SK-N-MC (cell line): ENCODE measurements around the gene PDCD1LG2.

ENCODE experiments used
- DNase-seq: peaks from one replicate; pipeline ENCODE4 v3.0.0-alpha.2; 2011; ENCODE audit warnings: low read depth, low spot score
- H3K27ac ChIP-seq: fragments of 200-600 bp; sonication (generic); 2 replicates; pipeline ENCODE4 v1.5.1; 2016; ENCODE audit warnings: mixed run types
- H3K36me3 ChIP-seq: fragments of 200-600 bp; sonication (generic); 2 replicates; pipeline ENCODE4 v1.6.1; 2017; ENCODE audit warnings: antibody characterized with exemption, low read length, mixed read lengths; ENCODE audit not compliant: insufficient read depth
- H3K4me3 ChIP-seq: fragments of 200-600 bp; sonication (generic); 2 replicates; pipeline ENCODE4 v1.5.1; 2016
- H3K9ac ChIP-seq: fragments of 200-600 bp; sonication (generic); 2 replicates; pipeline ENCODE4 v1.8.0; 2017; ENCODE audit warnings: mixed run types, mixed read lengths; ENCODE audit not compliant: insufficient read length
- H3K9me3 ChIP-seq: fragments of 200-600 bp; sonication (generic); 2 replicates; pipeline ENCODE4 v1.6.1; 2017; ENCODE audit warnings: low read depth, mild to moderate bottlenecking, antibody characterized with exemption, low read length, moderate library complexity, mixed read lengths
- EZH2 ChIP-seq: fragments of 200-600 bp; sonication (generic); IDR thresholded peaks from one replicate; pipeline ENCODE4 v1.6.1; 2017; ENCODE audit warnings: antibody characterized with exemption
- FOXP2 ChIP-seq: optimal IDR thresholded peaks from 2 replicates; pipeline ENCODE3; 2011; ENCODE audit warnings: mild to moderate bottlenecking, moderate library complexity; ENCODE audit not compliant: insufficient read depth; ENCODE audit errors: extremely low read length, control extremely low read depth
- POLR2AphosphoS5 ChIP-seq: IDR thresholded peaks from 2 replicates; pipeline ENCODE4 v1.6.1; 2012; ENCODE audit warnings: mild to moderate bottlenecking, low read depth, low read length, borderline replicate concordance

Gene PDCD1LG2

DNA sequence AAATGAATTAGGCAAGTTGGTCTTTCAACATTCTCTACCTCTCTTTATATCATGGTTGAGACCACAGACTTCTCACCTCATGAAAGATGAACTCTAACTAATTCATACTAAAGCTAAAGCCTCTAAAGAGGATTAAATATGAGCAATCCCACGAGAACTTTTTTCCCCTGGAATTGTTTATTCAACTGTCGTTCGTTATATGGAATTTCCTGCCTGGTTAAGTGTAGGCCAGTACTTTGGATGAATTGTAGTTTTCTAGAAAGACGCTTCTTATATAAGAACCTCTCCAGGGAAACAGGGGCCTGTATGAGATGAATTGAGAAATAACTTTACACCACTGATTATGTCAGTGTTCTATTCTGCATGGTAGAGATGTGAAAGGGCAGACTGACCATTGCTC, 42.9 kb downstream of the PDCD1LG2 start:
- no peak overlapping the region for H3K9ac ChIP-seq
- no peak overlapping the region for H3K27ac ChIP-seq
- TF ChIP-seq FOXP2 (no peak), EZH2 (no peak), POLR2AphosphoS5 (no peak)
- H3K4me3 ChIP-seq, result no peak overlapping the region
- H3K36me3 ChIP-seq, result no peaks in the 10 kb centered on the region
- DNase-seq, result no peak
- H3K9me3 ChIP-seq, result no peaks in the 10 kb centered on the region

DNA sequence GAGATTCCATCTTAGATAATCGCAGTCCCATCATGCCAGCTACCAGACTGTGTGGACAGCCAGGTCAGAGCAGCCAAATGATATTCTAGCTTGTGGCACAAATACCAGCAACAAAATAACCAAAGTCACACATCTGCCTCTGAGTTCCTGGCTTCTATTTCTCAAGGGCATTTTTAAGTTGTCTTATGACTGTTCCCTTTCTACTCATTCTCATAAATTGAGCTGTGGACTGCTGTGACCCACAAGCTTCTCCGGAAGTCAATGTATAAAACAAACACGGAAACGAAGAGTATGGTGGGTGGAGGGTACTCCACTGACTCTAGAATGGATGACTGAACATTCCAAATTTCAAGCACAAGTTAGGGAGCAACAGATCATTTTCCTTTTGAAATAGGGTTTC, 43.9 kb downstream of the PDCD1LG2 start:
- Histone ChIP-seq H3K27ac (no peak overlapping the region), H3K4me3 (no peak overlapping the region), H3K36me3 (no peaks in the 10 kb centered on the region), H3K9me3 (no peaks in the 10 kb centered on the region), H3K9ac (no peak overlapping the region)
- TF ChIP-seq FOXP2 (no peak), POLR2AphosphoS5 (no peak), EZH2 (no peak)
- no peak for DNase-seq

DNA sequence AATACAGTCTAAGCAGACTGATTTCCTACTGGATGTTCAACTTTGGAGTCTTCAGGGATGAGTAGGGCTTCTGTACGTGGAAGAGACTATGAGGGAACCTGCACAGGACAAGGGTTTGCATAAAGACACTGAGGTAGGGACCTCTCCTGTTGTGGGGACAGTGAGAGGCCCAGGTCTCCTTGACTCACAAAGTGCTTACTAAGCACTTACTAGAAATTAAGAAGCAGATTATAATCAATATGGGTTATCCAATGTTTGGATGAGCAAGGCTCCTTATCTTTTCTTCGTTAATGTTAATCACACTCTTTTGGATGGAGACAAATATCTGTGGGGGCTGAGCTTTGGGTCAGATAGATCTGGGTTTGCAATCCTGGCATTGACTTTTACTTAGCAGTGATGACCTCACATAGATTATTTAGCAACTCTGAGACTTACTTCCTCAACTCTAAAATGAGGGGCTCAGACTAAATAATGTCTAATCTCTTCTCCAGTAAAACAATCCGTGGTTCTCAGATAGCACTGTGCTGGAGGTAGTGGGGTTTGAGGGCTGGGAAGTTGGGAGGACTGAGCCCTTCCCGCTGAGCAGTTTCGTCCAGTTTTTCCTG, 45.9 kb downstream of the PDCD1LG2 start:
- H3K9ac ChIP-seq, result no peak overlapping the region
- H3K36me3 ChIP-seq, result no peaks in the 10 kb centered on the region
- no peak overlapping the region for H3K27ac ChIP-seq
- no peak for DNase-seq
- TF ChIP-seq POLR2AphosphoS5, result no peak
- no peak for TF ChIP-seq EZH2
- TF ChIP-seq FOXP2, result no peak
- H3K4me3 ChIP-seq, result no peak overlapping the region
- no peaks in the 10 kb centered on the region for H3K9me3 ChIP-seq

DNA sequence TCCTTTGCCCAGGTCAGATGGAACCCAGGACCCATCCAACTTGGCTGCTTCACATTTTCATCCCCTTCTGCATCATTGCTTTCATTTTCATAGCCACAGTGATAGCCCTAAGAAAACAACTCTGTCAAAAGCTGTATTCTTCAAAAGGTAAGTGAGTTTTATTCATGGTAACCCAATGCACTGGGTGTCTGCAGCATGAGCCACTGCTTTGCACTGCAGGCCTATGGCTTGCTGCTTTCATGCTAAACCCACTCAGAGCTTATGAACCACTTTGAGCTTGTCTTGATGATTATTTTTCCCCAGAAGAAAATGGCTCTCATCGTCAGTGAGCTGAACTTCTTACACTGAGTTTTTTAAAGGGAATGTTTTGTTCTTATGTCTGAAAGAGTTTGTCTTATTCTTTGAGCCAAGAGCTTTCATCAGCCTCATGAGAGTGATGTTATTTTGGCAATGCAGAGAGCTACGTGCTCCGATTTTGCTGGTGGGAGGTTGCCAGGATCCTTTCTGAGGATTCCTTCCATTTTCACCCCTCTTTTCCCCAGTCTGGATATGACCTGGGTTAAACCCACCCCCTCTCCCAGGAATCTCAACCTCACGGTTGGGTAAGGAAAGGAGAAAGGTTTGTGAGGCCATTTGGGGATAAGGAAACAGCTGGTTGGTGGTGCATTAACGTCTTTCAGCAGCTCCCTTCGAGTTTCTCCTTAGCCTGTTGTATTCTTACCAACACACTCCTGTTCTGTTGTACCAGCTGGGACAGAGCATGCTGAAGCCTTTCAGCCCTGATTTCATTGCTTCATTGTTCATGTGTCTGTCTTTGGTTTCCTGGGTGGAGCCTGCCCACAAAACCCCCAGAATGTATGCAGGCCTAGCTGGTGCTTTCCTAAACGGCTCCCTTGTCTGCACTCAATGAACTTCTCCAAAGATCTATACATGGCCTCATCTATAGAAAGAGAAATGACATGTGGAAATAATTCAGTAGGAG, 47.6 kb downstream of the PDCD1LG2 start:
- H3K36me3 ChIP-seq, result no peaks in the 10 kb centered on the region
- no peak for TF ChIP-seq EZH2
- TF ChIP-seq POLR2AphosphoS5, result peak; percentile 12; the same call in 1 of the 2 replicates
- no peak for TF ChIP-seq FOXP2
- peak overlapping the region; percentile 85 for H3K27ac ChIP-seq
- H3K9me3 ChIP-seq, result no peaks in the 10 kb centered on the region
- DNase-seq, result peak; percentile 37
- peak overlapping the region; percentile 56 for H3K4me3 ChIP-seq
- peak overlapping the region; percentile 50 for H3K9ac ChIP-seq

DNA sequence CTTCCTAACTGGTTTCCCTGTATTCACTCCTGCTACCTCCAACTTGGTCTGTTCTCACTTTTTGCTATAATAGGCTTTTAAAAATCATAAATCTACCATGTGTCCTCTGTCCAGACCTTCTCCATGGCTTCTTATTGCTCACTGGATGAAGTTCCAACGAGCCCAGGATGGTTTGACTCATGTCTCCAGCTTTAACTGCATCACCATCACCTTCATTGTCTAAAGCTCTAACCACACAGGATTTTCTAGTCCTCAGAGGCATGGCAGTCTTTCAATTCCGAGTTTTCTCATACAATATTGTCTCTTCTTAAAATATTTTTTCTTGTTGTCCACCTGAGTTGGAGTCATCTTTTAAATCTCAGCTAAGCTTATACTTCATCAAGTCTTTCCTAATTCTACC, 49.3 kb downstream of the PDCD1LG2 start:
- TF ChIP-seq FOXP2 (no peak), POLR2AphosphoS5 (no peak), EZH2 (no peak)
- Histone ChIP-seq H3K4me3 (no peak overlapping the region), H3K9me3 (no peaks in the 10 kb centered on the region), H3K9ac (no peak overlapping the region), H3K27ac (no peak overlapping the region), H3K36me3 (no peaks in the 10 kb centered on the region)
- DNase-seq, result no peak

DNA sequence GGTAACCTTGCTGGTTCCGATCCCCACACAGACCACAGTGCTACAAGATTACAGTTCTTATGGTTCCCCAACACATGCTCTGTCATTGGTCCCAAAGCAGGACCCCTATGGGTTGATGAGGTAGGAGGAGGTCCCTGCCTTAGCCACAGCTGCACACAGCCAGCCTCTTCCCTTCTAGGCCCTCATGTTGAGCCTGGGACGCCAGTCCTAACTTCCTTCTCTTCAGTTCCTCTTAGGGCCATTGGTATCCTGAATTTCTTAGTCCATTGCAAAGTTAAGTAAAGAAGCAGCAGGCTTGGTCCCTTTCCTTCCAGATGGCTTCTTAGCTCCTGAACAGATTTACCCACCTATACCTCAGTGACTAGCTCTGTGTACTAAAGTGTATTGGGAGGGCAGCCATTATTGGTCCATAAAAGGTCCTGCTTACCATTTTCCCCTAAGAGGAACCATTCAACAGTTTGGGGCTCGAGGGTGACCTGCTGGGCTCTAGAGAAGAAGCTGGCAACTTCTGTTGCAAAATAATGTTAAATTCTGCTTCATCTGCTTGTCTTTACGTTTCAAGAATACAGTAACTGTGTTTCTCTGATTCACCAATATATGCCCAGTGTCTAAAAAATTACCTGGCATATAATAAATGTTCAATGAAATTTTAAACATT, 50.2 kb downstream of the PDCD1LG2 start:
- Histone ChIP-seq H3K9ac (no peak overlapping the region), H3K4me3 (no peak overlapping the region), H3K27ac (no peak overlapping the region), H3K9me3 (no peaks in the 10 kb centered on the region), H3K36me3 (no peaks in the 10 kb centered on the region)
- TF ChIP-seq POLR2AphosphoS5 (no peak), EZH2 (no peak), FOXP2 (no peak)
- DNase-seq, result no peak

DNA sequence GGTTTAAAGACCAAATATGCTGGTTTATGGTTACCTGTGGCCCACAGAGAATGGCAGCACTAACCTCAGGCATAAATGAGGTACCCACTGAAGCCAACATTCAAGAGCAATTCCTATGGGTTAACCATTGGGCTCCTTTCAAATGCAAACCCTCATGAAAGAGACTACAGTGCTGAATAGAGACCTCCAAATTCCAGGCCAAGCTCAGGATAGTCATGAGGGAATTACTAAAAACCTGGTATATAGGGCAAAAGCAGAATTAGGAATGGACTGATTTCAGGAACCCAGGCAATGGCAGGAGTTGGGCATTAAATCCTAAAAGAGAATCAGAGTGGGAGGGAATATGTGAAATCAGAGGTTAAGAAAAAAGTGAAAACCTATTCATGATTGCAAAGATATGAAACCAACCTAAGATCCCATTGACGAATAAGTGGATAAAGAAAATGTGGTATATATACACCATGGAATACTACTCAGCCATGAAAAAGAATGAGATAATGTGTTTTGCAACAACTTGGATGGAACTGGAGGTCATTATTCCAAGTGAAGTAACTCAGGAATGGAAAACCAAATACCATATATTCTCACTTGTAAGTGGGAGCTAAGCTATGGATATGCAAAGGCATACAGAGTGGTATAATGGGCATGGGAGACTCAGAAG, 51.6 kb downstream of the PDCD1LG2 start:
- no peak for DNase-seq
- H3K36me3 ChIP-seq, result no peaks in the 10 kb centered on the region

More for the DNA sequence above, 51.6 kb downstream of the PDCD1LG2 start:
- no peak overlapping the region for H3K9ac ChIP-seq
- H3K4me3 ChIP-seq, result no peak overlapping the region
- TF ChIP-seq FOXP2, result no peak
- TF ChIP-seq POLR2AphosphoS5, result no peak
- no peak for TF ChIP-seq EZH2
- H3K9me3 ChIP-seq, result no peaks in the 10 kb centered on the region
- no peak overlapping the region for H3K27ac ChIP-seq
